HepG2 (cell line): ENCODE measurements around the gene AJM1. TPM values are rescaled to one million over a fixed set of nuclear protein-coding genes. Genes with fewer than 3 reads are reported as not detected.
A peak's percentile ranks its signal among the peaks of the same experiment; 100 is the strongest.

Experiments used
- AHDC1 ChIP-seq: sonication (generic); formaldehyde crosslinking; IDR thresholded peaks from 2 replicates; pipeline ENCODE4 v1.5.1; 2020; ENCODE audit warnings: mild to moderate bottlenecking, missing genetic modification reagents, borderline replicate concordance
- CEBPG ChIP-seq: IDR thresholded peaks from 2 replicates; pipeline ENCODE4 v1.6.1; 2016
- FOXO4 ChIP-seq: sonication (generic); formaldehyde crosslinking; conservative IDR thresholded peaks from 2 replicates; pipeline ENCODE4 v1.8.1; 2023; ENCODE audit warnings: missing genetic modification reagents
- MTF2 ChIP-seq: sonication (generic); formaldehyde crosslinking; IDR thresholded peaks from 2 replicates; pipeline ENCODE4 v1.5.0; 2020; ENCODE audit warnings: missing genetic modification reagents, borderline replicate concordance
- MXD3 ChIP-seq: IDR thresholded peaks from 2 replicates; pipeline ENCODE4 v1.6.1; 2016; ENCODE audit warnings: mild to moderate bottlenecking, missing biosample characterization, missing genetic modification reagents
- NR0B2 ChIP-seq: sonication (generic); formaldehyde crosslinking; IDR thresholded peaks from 2 replicates; pipeline ENCODE4 v1.4.0; 2020; ENCODE audit warnings: mild to moderate bottlenecking, missing genetic modification reagents
- UBTF ChIP-seq: sonication (generic); formaldehyde crosslinking; IDR thresholded peaks from 2 replicates; pipeline ENCODE4 v1.4.0; 2020; ENCODE audit warnings: mild to moderate bottlenecking, missing genetic modification reagents
- ZBTB7A ChIP-seq: sonication (generic); formaldehyde crosslinking; IDR thresholded peaks from 2 replicates; pipeline ENCODE4 v1.8.0; 2022; ENCODE audit warnings: mild to moderate bottlenecking, missing genetic modification reagents
- ZNF205 ChIP-seq: IDR thresholded peaks from 2 replicates; pipeline ENCODE4 v1.6.1; 2018; ENCODE audit warnings: missing biosample characterization, missing genetic modification reagents
- ZNF354B ChIP-seq: sonication (generic); formaldehyde crosslinking; IDR thresholded peaks from 2 replicates; pipeline ENCODE4 v1.8.0; 2022; ENCODE audit warnings: mild to moderate bottlenecking, missing genetic modification reagents
- ZNF710 ChIP-seq: sonication (generic); formaldehyde crosslinking; IDR thresholded peaks from 2 replicates; pipeline ENCODE4 v1.5.0; 2020; ENCODE audit warnings: mild to moderate bottlenecking, missing genetic modification reagents, borderline replicate concordance
- polyA plus RNA-seq, 8 experiments: library from polyadenylated mRNA; depleted of rRNA in 3 of 8; stranded (reverse) in 7 of 8; unstranded in 1 of 8; fragments of >200 nt; fragmentation: Illumina TruSeq in 4 of 8; extraction: Trizol in 4 of 8; gene quantifications; 2 replicates each; pipeline versions ENCODE4 v1.2.1 to v1.2.3, GENCODE V29; 2011 to 2016; ENCODE audit warnings: low read depth in 4 of 8, missing spikeins in 1 of 8, mixed read lengths in 1 of 8; ENCODE audit not compliant: insufficient read depth in 1 of 8
- total RNA-seq, 5 experiments: library from RNA; depleted of rRNA; stranded (reverse); fragments of >200 nt; fragmentation: Illumina TruSeq; extraction: Trizol; gene quantifications; 2 replicates each; pipeline ENCODE4 v1.2.3, GENCODE V29; 2016; ENCODE audit warnings: low read depth in 1 of 5

Gene AJM1
- total and polyA plus RNA-seq, 2 of the 13 experiments (the other 11 are each of a cell fraction or from before 2014, with no cell fraction given): 1.1 to 1.2 TPM

- TF ChIP-seq MXD3 (CRISPR knock-in tag): 0 out of 2 replicates have a peak, but pooled peaks have one; percentile 45
- peak; percentile 44; the same call in 1 of the 2 replicates for TF ChIP-seq UBTF (CRISPR knock-in tag)
- no peak for TF ChIP-seq ZNF710
- no peak for TF ChIP-seq MTF2
- peak; percentile 92 for TF ChIP-seq ZBTB7A (CRISPR knock-in tag)
- no peak for TF ChIP-seq ZNF205 (CRISPR knock-in tag)
- 0 out of 2 replicates have a peak, but pooled peaks have one; percentile 52 for TF ChIP-seq NR0B2
- TF ChIP-seq AHDC1 (CRISPR knock-in tag): 0 out of 2 replicates have a peak, but pooled peaks have one; percentile 35
- TF ChIP-seq ZNF354B: no peak
- no peak for TF ChIP-seq CEBPG (CRISPR knock-in tag)
- 0 out of 2 replicates have a peak, but pooled peaks have one; percentile 81 for TF ChIP-seq FOXO4 (CRISPR knock-in tag)
These were observed 44.6 kb downstream of the AJM1 start (continued) for GRCh38 chr9:136886610-136887597.
